Chondrocyte (in vitro differentiated cells): ENCODE data around the gene IDS. TPM values are rescaled to one million over a fixed set of nuclear protein-coding genes. Genes with fewer than 3 reads are reported as not detected.
"Not testable (repeated sequence)": the region's sequence is repeated elsewhere in the genome, so short reads cannot be mapped to it uniquely, and the experiment has no call there.

Experiments used
- DNase-seq: peaks from one replicate; pipeline ENCODE4 v3.0.0; 2021; ENCODE audit warnings: mixed read lengths, low spot score
- H3K27ac Mint-ChIP-seq: one replicate; pipeline ENCODE4 v1.8.0; 2021; ENCODE audit warnings: mild to moderate bottlenecking, moderate library complexity, mixed read lengths; ENCODE audit not compliant: unreplicated experiment
- H3K27me3 Mint-ChIP-seq: 2 replicates; pipeline ENCODE4 v1.8.0; 2021; ENCODE audit warnings: low read depth, mixed read lengths
- H3K36me3 Mint-ChIP-seq: 2 replicates; pipeline ENCODE4 v1.8.0; 2021; ENCODE audit warnings: low read depth, mixed read lengths
- H3K4me1 Mint-ChIP-seq: 2 replicates; pipeline ENCODE4 v1.8.0; 2021; ENCODE audit warnings: low read depth, mild to moderate bottlenecking, mixed read lengths
- H3K4me3 Mint-ChIP-seq: one replicate; pipeline ENCODE4 v1.8.0; 2021; ENCODE audit warnings: mild to moderate bottlenecking, moderate library complexity, mixed read lengths; ENCODE audit not compliant: unreplicated experiment
- H3K9me3 Mint-ChIP-seq: 2 replicates; pipeline ENCODE4 v1.8.0; 2021; ENCODE audit warnings: low read depth, mixed read lengths
- CTCF ChIP-seq: fragments of 200-600 bp; sonication (generic); IDR thresholded peaks from 2 replicates; pipeline ENCODE4 v1.5.0; 2021; ENCODE audit warnings: antibody characterized with exemption, mild to moderate bottlenecking, moderate library complexity
- total RNA-seq: library from RNA; stranded (reverse); gene quantifications from 3 replicates; pipeline ENCODE4 v1.2.1, GENCODE V29; 2021

The IDS gene
- total RNA-seq, 1 donor from 2014 or later, result 94.1 TPM

- H3K4me1 Mint-ChIP-seq, result no peaks in the 10 kb centered on the region
- DNase-seq, result no peak
- peaks cover 1% of the 10 kb centered on the region for H3K9me3 Mint-ChIP-seq
- H3K4me3 Mint-ChIP-seq, result no peak overlapping the region
- no peak overlapping the region for H3K27ac Mint-ChIP-seq
- H3K36me3 Mint-ChIP-seq, result peaks cover 2% of the 10 kb centered on the region
- no peaks in the 10 kb centered on the region for H3K27me3 Mint-ChIP-seq
- TF ChIP-seq CTCF, result peak; percentile 70
These were observed 22.6 kb upstream of the IDS start for GRCh38 chrX:149527705-149528104.

GRCh38 chrX:149526318-149527033, 21.4 kb upstream of the IDS start:
- not testable (repeated sequence) for H3K4me1 Mint-ChIP-seq, H3K27ac Mint-ChIP-seq, H3K36me3 Mint-ChIP-seq, DNase-seq, H3K4me3 Mint-ChIP-seq, H3K27me3 Mint-ChIP-seq, H3K9me3 Mint-ChIP-seq

GRCh38 chrX:149525903-149526302, 20.8 kb upstream of the IDS start:
- not testable (repeated sequence) for H3K4me1 Mint-ChIP-seq, H3K9me3 Mint-ChIP-seq, DNase-seq, H3K27ac Mint-ChIP-seq, H3K27me3 Mint-ChIP-seq, H3K4me3 Mint-ChIP-seq, H3K36me3 Mint-ChIP-seq

- not testable (repeated sequence) for H3K4me1 Mint-ChIP-seq, H3K27ac Mint-ChIP-seq, H3K36me3 Mint-ChIP-seq
These were observed 20.3 kb upstream of the IDS start for GRCh38 chrX:149525389-149525788.

GRCh38 chrX:149522916-149523315, 17.8 kb upstream of the IDS start:
- no peak for TF ChIP-seq CTCF
- no peak for DNase-seq
- Mint-ChIP-seq H3K36me3 (no peaks in the 10 kb centered on the region), H3K9me3 (peaks cover 10% of the 10 kb centered on the region), H3K4me3 (no peak overlapping the region), H3K4me1 (no peaks in the 10 kb centered on the region), H3K27ac (no peak overlapping the region), H3K27me3 (no peaks in the 10 kb centered on the region)

More at GRCh38 chrX:149525389-149525788, 20.3 kb upstream of the IDS start:
- H3K27me3 Mint-ChIP-seq, H3K9me3 Mint-ChIP-seq, H3K4me3 Mint-ChIP-seq, DNase-seq: not testable (repeated sequence)

- Mint-ChIP-seq H3K27me3 (no peaks in the 10 kb centered on the region), H3K4me3 (no peak overlapping the region), H3K36me3 (peaks cover 2% of the 10 kb centered on the region), H3K27ac (no peak overlapping the region), H3K4me1 (no peaks in the 10 kb centered on the region), H3K9me3 (peaks cover 25% of the 10 kb centered on the region)
- no peak for TF ChIP-seq CTCF
- no peak for DNase-seq
These were observed 16.3 kb upstream of the IDS start for GRCh38 chrX:149521438-149521837.

GRCh38 chrX:149520636-149521277, 15.7 kb upstream of the IDS start:
- H3K36me3 Mint-ChIP-seq, DNase-seq, H3K27ac Mint-ChIP-seq, H3K27me3 Mint-ChIP-seq, H3K4me1 Mint-ChIP-seq, H3K4me3 Mint-ChIP-seq: not testable (repeated sequence)
- H3K9me3 Mint-ChIP-seq, result peaks cover 25% of the 10 kb centered on the region
